ENCODE results near the gene BBS4.
A peak's percentile ranks its signal among the peaks of the same experiment; 100 is the strongest.
"Not testable (repeated sequence)": the region's sequence is repeated elsewhere in the genome, so short reads cannot be mapped to it uniquely, and the experiment has no call there.

BBS4 gene

GRCh38 chr15:72685925-72686794 is at the start of gene BBS4, which contains the start of gene HIGD2B:
TSS of gene BBS4 (plus strand) at chr15:72686207. CDS start at chr15:72686228, 21 bp downstream.
TSS of gene HIGD2B (minus strand) at chr15:72686182. CDS start at chr15:72676374, 9,808 bp downstream.
- peak within 1 kb of the TSS; percentile 73 for H3K4me3 ChIP-seq (ENCODE audit: low read length)
- DNase-seq (ENCODE audit: low read depth): peak; percentile 83
- TF ChIP-seq CTCF (conservative IDR thresholded peaks at IDR 0.05; ENCODE audit: low read length): no peak

GRCh38 chr15:72636519-72637282 is 49.3 kb upstream of the BBS4 start:
- peak; percentile 76 for DNase-seq (ENCODE audit: low read depth)
- H3K4me3 ChIP-seq (ENCODE audit: low read length): peak overlapping the region; percentile 44

- H3K4me3 ChIP-seq (ENCODE audit: low read length); DNase-seq (ENCODE audit: low read depth): not testable (repeated sequence)
Measured at GRCh38 chr15:72639759-72640483, 46.1 kb upstream of the BBS4 start.

GRCh38 chr15:72642271-72642670 is 43.7 kb upstream of the BBS4 start:
- not testable (repeated sequence) for DNase-seq (ENCODE audit: low read depth); H3K4me3 ChIP-seq (ENCODE audit: low read length)

- not testable (repeated sequence) for DNase-seq (ENCODE audit: low read depth)
Measured at GRCh38 chr15:72648631-72649253, 37.3 kb upstream of the BBS4 start.

GRCh38 chr15:72654397-72654796 is 31.6 kb upstream of the BBS4 start, which contains the start of gene GOLGA6B:
TSS of gene GOLGA6B (plus strand) at chr15:72654697. CDS start at chr15:72654738, 41 bp downstream.
- not testable (repeated sequence) for DNase-seq (ENCODE audit: low read depth); H3K4me3 ChIP-seq (ENCODE audit: low read length)

More at GRCh38 chr15:72648631-72649253, 37.3 kb upstream of the BBS4 start:
- not testable (repeated sequence) for H3K4me3 ChIP-seq (ENCODE audit: low read length)

- H3K4me3 ChIP-seq (ENCODE audit: low read length): not testable (repeated sequence)
Measured at GRCh38 chr15:72656014-72656413, 30.0 kb upstream of the BBS4 start.

GRCh38 chr15:72661081-72661480 is 24.9 kb upstream of the BBS4 start:
- DNase-seq (ENCODE audit: low read depth); H3K4me3 ChIP-seq (ENCODE audit: low read length): not testable (repeated sequence)

More at GRCh38 chr15:72656014-72656413, 30.0 kb upstream of the BBS4 start:
- DNase-seq (ENCODE audit: low read depth): not testable (repeated sequence)

GRCh38 chr15:72663931-72664330 is 22.1 kb upstream of the BBS4 start:
- not testable (repeated sequence) for H3K4me3 ChIP-seq (ENCODE audit: low read length); DNase-seq (ENCODE audit: low read depth)

GRCh38 chr15:72665706-72666105 is 20.3 kb upstream of the BBS4 start:
- DNase-seq (ENCODE audit: low read depth); H3K4me3 ChIP-seq (ENCODE audit: low read length): not testable (repeated sequence)

GRCh38 chr15:72669803-72670202 is 16.2 kb upstream of the BBS4 start:
- DNase-seq (ENCODE audit: low read depth); H3K4me3 ChIP-seq (ENCODE audit: low read length): not testable (repeated sequence)

- TF ChIP-seq CTCF (conservative IDR thresholded peaks at IDR 0.05; ENCODE audit: low read length): peak; percentile 69
- H3K4me3 ChIP-seq (ENCODE audit: low read length): not testable (repeated sequence)
- peak; percentile 37 for DNase-seq (ENCODE audit: low read depth)
Measured at GRCh38 chr15:72670656-72671352, 15.2 kb upstream of the BBS4 start.
